GM18951 (cell line): ENCODE measurements around the gene THOC2.
"Not testable (repeated sequence)": the region's sequence is repeated elsewhere in the genome, so short reads cannot be mapped to it uniquely, and the experiment has no call there.

Experiments
- POLR2A ChIP-seq: IDR thresholded peaks from 4 replicates; pipeline ENCODE4 v1.6.1; 2011; ENCODE audit warnings: mild to moderate bottlenecking; ENCODE audit not compliant: insufficient read length, insufficient read depth; ENCODE audit errors: extremely low read depth
- in situ Hi-C: fragments of 300-500 bp; cut with MboI; formaldehyde crosslinking; loops from one replicate; pipeline ENCODE4 v1.12.0; 2022; ENCODE audit warnings: low sequenced_read_pairs, mixed read lengths, inconsistent platforms; ENCODE audit not compliant: unreplicated experiment

THOC2 gene

GRCh38 chrX:123731258-123731986 lies 1.4 kb downstream of the THOC2 start:
- in situ Hi-C loops: no loop called here
- no peak for TF ChIP-seq POLR2A

GRCh38 chrX:123728554-123728953 lies 4.3 kb downstream of the THOC2 start:
- TF ChIP-seq POLR2A: no peak

GRCh38 chrX:123728016-123728415 lies 4.8 kb downstream of the THOC2 start:
- in situ Hi-C loops: no loop called here
- TF ChIP-seq POLR2A: no peak

More at GRCh38 chrX:123728554-123728953, 4.3 kb downstream of the THOC2 start:
- in situ Hi-C loops: no loop called here

GRCh38 chrX:123722193-123722592 lies 10.7 kb downstream of the THOC2 start:
- in situ Hi-C loops: not testable (repeated sequence)

GRCh38 chrX:123720486-123720885 lies 12.4 kb downstream of the THOC2 start:
- in situ Hi-C loops: no loop called here
- TF ChIP-seq POLR2A: no peak

GRCh38 chrX:123713841-123714240 lies 19.0 kb downstream of the THOC2 start:
- in situ Hi-C loops: no loop called here
- TF ChIP-seq POLR2A: no peak

GRCh38 chrX:123713434-123713833 lies 19.4 kb downstream of the THOC2 start:
- TF ChIP-seq POLR2A: no peak
- in situ Hi-C loops: no loop called here

- in situ Hi-C loops: not testable (repeated sequence)
Measured at GRCh38 chrX:123711201-123711600, 21.7 kb downstream of the THOC2 start.

- no peak for TF ChIP-seq POLR2A
- in situ Hi-C loops: no loop called here
Measured at GRCh38 chrX:123704781-123705180, 28.1 kb downstream of the THOC2 start.

- no peak for TF ChIP-seq POLR2A
- in situ Hi-C loops: no loop called here
Measured at GRCh38 chrX:123698979-123699520, 33.8 kb downstream of the THOC2 start.

GRCh38 chrX:123696334-123696733 lies 36.5 kb downstream of the THOC2 start:
- no peak for TF ChIP-seq POLR2A
- in situ Hi-C loops: no loop called here

GRCh38 chrX:123695242-123695641 lies 37.6 kb downstream of the THOC2 start:
- TF ChIP-seq POLR2A: no peak

GRCh38 chrX:123691776-123692175 lies 41.1 kb downstream of the THOC2 start:
- TF ChIP-seq POLR2A: no peak
- in situ Hi-C loops: no loop called here

More at GRCh38 chrX:123695242-123695641, 37.6 kb downstream of the THOC2 start:
- in situ Hi-C loops: no loop called here

GRCh38 chrX:123688524-123688923 lies 44.3 kb downstream of the THOC2 start:
- no peak for TF ChIP-seq POLR2A

More at GRCh38 chrX:123688524-123688923, 44.3 kb downstream of the THOC2 start:
- in situ Hi-C loops: no loop called here
